ENCODE measurements around the gene LRRC8D.

Gene LRRC8D

DNA sequence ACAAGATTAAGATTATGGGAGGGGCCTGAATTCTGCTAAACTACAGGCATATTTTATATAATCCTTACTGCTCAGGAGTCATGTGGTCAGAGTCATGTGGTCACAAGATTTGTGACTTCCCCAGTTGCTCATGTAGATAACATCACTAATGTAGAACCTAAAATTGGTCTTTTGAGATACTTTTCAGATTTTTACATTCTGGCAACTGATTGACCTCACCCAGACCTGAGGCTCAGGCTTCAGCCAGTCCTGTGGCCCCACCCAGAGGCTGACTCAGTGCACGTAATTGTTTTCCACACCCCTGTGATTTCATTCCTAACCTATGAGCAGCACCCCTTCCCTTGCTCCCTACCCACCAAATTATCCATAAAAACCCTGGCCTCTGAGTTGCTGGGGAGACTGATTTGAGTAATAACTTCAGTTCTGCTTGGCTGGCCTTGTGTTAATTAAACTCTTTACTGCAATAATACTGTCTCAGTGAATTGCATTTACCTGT is 132.3 kb downstream of the LRRC8D start:
- no peaks in the 10 kb centered on the region for H3K79me1 ChIP-seq (ENCODE audit: low read depth, low read length)
- no peak overlapping the region for H3K4ac ChIP-seq (ENCODE audit: low read length)
- no peaks in the 10 kb centered on the region for H3K4me1 ChIP-seq (ENCODE audit: control insufficient read depth in 2 of 2, insufficient read depth in 1 of 2, low read depth in 1 of 2, low read length in 2 of 2)
- H2BK120ac ChIP-seq (ENCODE audit: low read depth, low read length), result no peak overlapping the region
- no peak overlapping the region for H4K91ac ChIP-seq (ENCODE audit: low read depth, low read length, poor library complexity)
- H2BK12ac ChIP-seq (ENCODE audit: low read length), result no peak overlapping the region
- no peak overlapping the region for H2AK5ac ChIP-seq (ENCODE audit: low read depth, low read length)
- H2BK5ac ChIP-seq (ENCODE audit: low read length), result no peak overlapping the region
- H3K23ac ChIP-seq (ENCODE audit: low read depth, low read length, poor library complexity), result no peak overlapping the region
- WGBS, 2 donors (ENCODE audit: extremely low coverage in 2 of 2, insufficient read length in 2 of 2, insufficient replicate concordance in 1 of 2), result no CpG with 5 or more reads among the region's 1 CpG
- no peak for DNase-seq (ENCODE audit: low spot score)
- no peak overlapping the region for H3K27ac ChIP-seq (replicated peaks; ENCODE audit: low read length)
- H3K18ac ChIP-seq (ENCODE audit: low read length), result no peak overlapping the region
- H3K36me3 ChIP-seq (replicated peaks in 1 of 2; ENCODE audit: control insufficient read depth in 2 of 2, insufficient read depth in 2 of 2, low read length in 2 of 2), result no peaks in the 10 kb centered on the region
- H3K9ac ChIP-seq (ENCODE audit: low read depth, low read length, poor library complexity), result no peak overlapping the region
- H3K4me2 ChIP-seq (ENCODE audit: insufficient read depth, low read length, poor library complexity, severe bottlenecking), result no peak overlapping the region
- H2BK15ac ChIP-seq (ENCODE audit: low read length), result no peak overlapping the region
- no peak overlapping the region for H2AFZ ChIP-seq (ENCODE audit: low read length)
- H3K4me3 ChIP-seq (ENCODE audit: low read length in 2 of 2), result no peak overlapping the region
- no peaks in the 10 kb centered on the region for H3K9me3 ChIP-seq (replicated peaks in 1 of 2; ENCODE audit: control insufficient read depth in 2 of 2, insufficient read depth in 1 of 2, low read depth in 1 of 2, low read length in 2 of 2)
- no peaks in the 10 kb centered on the region for H3K27me3 ChIP-seq (ENCODE audit: control insufficient read depth in 3 of 3, insufficient read depth in 3 of 3, low read depth in 1 of 3, low read length in 3 of 3)
- H4K8ac ChIP-seq (ENCODE audit: low read depth, low read length), result no peak overlapping the region
- H3K14ac ChIP-seq (ENCODE audit: low read length), result no peak overlapping the region

- no peak overlapping the region for H3K18ac ChIP-seq (ENCODE audit: low read length)
- no peak overlapping the region for H3K9ac ChIP-seq (ENCODE audit: low read depth, low read length, poor library complexity)
- no peak overlapping the region for H3K4ac ChIP-seq (ENCODE audit: low read length)
- no peak overlapping the region for H3K27ac ChIP-seq (replicated peaks; ENCODE audit: low read length)
- no peak overlapping the region for H2AFZ ChIP-seq (ENCODE audit: low read length)
- H2BK5ac ChIP-seq (ENCODE audit: low read length), result no peak overlapping the region
- H3K36me3 ChIP-seq (replicated peaks in 1 of 2; ENCODE audit: control insufficient read depth in 2 of 2, insufficient read depth in 2 of 2, low read length in 2 of 2), result no peaks in the 10 kb centered on the region
- H2AK5ac ChIP-seq (ENCODE audit: low read depth, low read length), result no peak overlapping the region
- H3K4me2 ChIP-seq (ENCODE audit: insufficient read depth, low read length, poor library complexity, severe bottlenecking), result no peak overlapping the region
- H2BK12ac ChIP-seq (ENCODE audit: low read length), result no peak overlapping the region
- no peak overlapping the region for H2BK15ac ChIP-seq (ENCODE audit: low read length)
- H4K8ac ChIP-seq (ENCODE audit: low read depth, low read length), result no peak overlapping the region
- H3K4me1 ChIP-seq (ENCODE audit: control insufficient read depth in 2 of 2, insufficient read depth in 1 of 2, low read depth in 1 of 2, low read length in 2 of 2), result no peaks in the 10 kb centered on the region
- no peak overlapping the region for H2BK120ac ChIP-seq (ENCODE audit: low read depth, low read length)
- H3K4me3 ChIP-seq (ENCODE audit: low read length in 2 of 2), result no peak overlapping the region
- H3K9me3 ChIP-seq (replicated peaks in 1 of 2; ENCODE audit: control insufficient read depth in 2 of 2, insufficient read depth in 1 of 2, low read depth in 1 of 2, low read length in 2 of 2), result no peaks in the 10 kb centered on the region
- no peaks in the 10 kb centered on the region for H3K27me3 ChIP-seq (ENCODE audit: control insufficient read depth in 3 of 3, insufficient read depth in 3 of 3, low read depth in 1 of 3, low read length in 3 of 3)
- H3K14ac ChIP-seq (ENCODE audit: low read length), result no peak overlapping the region
- no peak overlapping the region for H3K23ac ChIP-seq (ENCODE audit: low read depth, low read length, poor library complexity)
- H4K91ac ChIP-seq (ENCODE audit: low read depth, low read length, poor library complexity), result no peak overlapping the region
- DNase-seq (ENCODE audit: low spot score), result no peak
- WGBS, 2 donors (ENCODE audit: extremely low coverage in 2 of 2, insufficient read length in 2 of 2, insufficient replicate concordance in 1 of 2), result no CpG with 5 or more reads among the region's 1 CpG
- H3K79me1 ChIP-seq (ENCODE audit: low read depth, low read length), result no peaks in the 10 kb centered on the region
Observed at GRCh38 chr1:89953929-89954328, 133.1 kb downstream of the LRRC8D start.

DNA sequence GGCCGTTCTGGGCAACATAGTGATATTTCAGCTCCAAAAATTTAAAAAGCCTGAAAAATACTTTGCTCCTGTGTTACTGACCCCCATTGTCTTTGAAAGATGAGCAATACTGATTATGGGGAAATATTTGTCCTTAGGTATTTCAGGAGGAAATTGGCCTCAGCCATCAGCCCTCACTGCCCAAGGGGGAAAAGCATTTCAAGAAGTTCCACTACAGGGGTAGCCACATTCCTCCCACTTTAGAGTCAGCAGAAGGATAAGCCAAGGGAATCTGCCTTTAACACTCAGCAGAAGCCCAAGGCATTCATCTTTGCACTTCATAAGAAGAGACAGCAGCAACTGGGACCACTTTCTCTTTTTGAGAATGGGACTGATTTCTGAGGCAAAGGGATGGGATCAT is 133.6 kb downstream of the LRRC8D start:
- no peak overlapping the region for H2BK5ac ChIP-seq (ENCODE audit: low read length)
- no peak overlapping the region for H3K18ac ChIP-seq (ENCODE audit: low read length)
- H3K23ac ChIP-seq (ENCODE audit: low read depth, low read length, poor library complexity), result no peak overlapping the region
- WGBS, 2 donors (ENCODE audit: extremely low coverage in 2 of 2, insufficient read length in 2 of 2, insufficient replicate concordance in 1 of 2), result no CpG with 5 or more reads among the region's 1 CpG
- no peak overlapping the region for H4K91ac ChIP-seq (ENCODE audit: low read depth, low read length, poor library complexity)
- H3K4me2 ChIP-seq (ENCODE audit: insufficient read depth, low read length, poor library complexity, severe bottlenecking), result no peak overlapping the region
- H4K8ac ChIP-seq (ENCODE audit: low read depth, low read length), result no peak overlapping the region
- H2AFZ ChIP-seq (ENCODE audit: low read length), result no peak overlapping the region
- H3K4ac ChIP-seq (ENCODE audit: low read length), result no peak overlapping the region
- H3K9me3 ChIP-seq (replicated peaks in 1 of 2; ENCODE audit: control insufficient read depth in 2 of 2, insufficient read depth in 1 of 2, low read depth in 1 of 2, low read length in 2 of 2), result no peaks in the 10 kb centered on the region
- no peaks in the 10 kb centered on the region for H3K4me1 ChIP-seq (ENCODE audit: control insufficient read depth in 2 of 2, insufficient read depth in 1 of 2, low read depth in 1 of 2, low read length in 2 of 2)
- H3K4me3 ChIP-seq (ENCODE audit: low read length in 2 of 2), result no peak overlapping the region
- no peaks in the 10 kb centered on the region for H3K36me3 ChIP-seq (replicated peaks in 1 of 2; ENCODE audit: control insufficient read depth in 2 of 2, insufficient read depth in 2 of 2, low read length in 2 of 2)
- no peaks in the 10 kb centered on the region for H3K79me1 ChIP-seq (ENCODE audit: low read depth, low read length)
- H2BK15ac ChIP-seq (ENCODE audit: low read length), result no peak overlapping the region
- H2AK5ac ChIP-seq (ENCODE audit: low read depth, low read length), result no peak overlapping the region
- H3K9ac ChIP-seq (ENCODE audit: low read depth, low read length, poor library complexity), result no peak overlapping the region
- H3K27ac ChIP-seq (replicated peaks; ENCODE audit: low read length), result no peak overlapping the region
- H3K14ac ChIP-seq (ENCODE audit: low read length), result no peak overlapping the region
- no peak for DNase-seq (ENCODE audit: low spot score)
- no peaks in the 10 kb centered on the region for H3K27me3 ChIP-seq (ENCODE audit: control insufficient read depth in 3 of 3, insufficient read depth in 3 of 3, low read depth in 1 of 3, low read length in 3 of 3)
- no peak overlapping the region for H2BK120ac ChIP-seq (ENCODE audit: low read depth, low read length)
- H2BK12ac ChIP-seq (ENCODE audit: low read length), result no peak overlapping the region

- no peak overlapping the region for H2BK120ac ChIP-seq (ENCODE audit: low read depth, low read length)
- no peaks in the 10 kb centered on the region for H3K36me3 ChIP-seq (replicated peaks in 1 of 2; ENCODE audit: control insufficient read depth in 2 of 2, insufficient read depth in 2 of 2, low read length in 2 of 2)
- H3K14ac ChIP-seq (ENCODE audit: low read length), result no peak overlapping the region
- H3K79me1 ChIP-seq (ENCODE audit: low read depth, low read length), result no peaks in the 10 kb centered on the region
- no peak for DNase-seq (ENCODE audit: low spot score)
- H4K8ac ChIP-seq (ENCODE audit: low read depth, low read length), result no peak overlapping the region
- H2BK15ac ChIP-seq (ENCODE audit: low read length), result no peak overlapping the region
- H2AK5ac ChIP-seq (ENCODE audit: low read depth, low read length), result no peak overlapping the region
- no peak overlapping the region for H3K18ac ChIP-seq (ENCODE audit: low read length)
- H3K4ac ChIP-seq (ENCODE audit: low read length), result no peak overlapping the region
- no peak overlapping the region for H2AFZ ChIP-seq (ENCODE audit: low read length)
- no peak overlapping the region for H4K91ac ChIP-seq (ENCODE audit: low read depth, low read length, poor library complexity)
- no peak overlapping the region for H2BK12ac ChIP-seq (ENCODE audit: low read length)
- H3K4me3 ChIP-seq (ENCODE audit: low read length in 2 of 2), result no peak overlapping the region
- no peaks in the 10 kb centered on the region for H3K4me1 ChIP-seq (ENCODE audit: control insufficient read depth in 2 of 2, insufficient read depth in 1 of 2, low read depth in 1 of 2, low read length in 2 of 2)
- no peak overlapping the region for H2BK5ac ChIP-seq (ENCODE audit: low read length)
- no peak overlapping the region for H3K23ac ChIP-seq (ENCODE audit: low read depth, low read length, poor library complexity)
- no CpG with 5 or more reads among the region's 7 CpGs for WGBS, 2 donors (ENCODE audit: extremely low coverage in 2 of 2, insufficient read length in 2 of 2, insufficient replicate concordance in 1 of 2)
- no peaks in the 10 kb centered on the region for H3K9me3 ChIP-seq (replicated peaks in 1 of 2; ENCODE audit: control insufficient read depth in 2 of 2, insufficient read depth in 1 of 2, low read depth in 1 of 2, low read length in 2 of 2)
- H3K27me3 ChIP-seq (ENCODE audit: control insufficient read depth in 3 of 3, insufficient read depth in 3 of 3, low read depth in 1 of 3, low read length in 3 of 3), result no peaks in the 10 kb centered on the region
- no peak overlapping the region for H3K27ac ChIP-seq (replicated peaks; ENCODE audit: low read length)
- no peak overlapping the region for H3K9ac ChIP-seq (ENCODE audit: low read depth, low read length, poor library complexity)
- no peak overlapping the region for H3K4me2 ChIP-seq (ENCODE audit: insufficient read depth, low read length, poor library complexity, severe bottlenecking)
Observed at GRCh38 chr1:89955311-89956205, 134.7 kb downstream of the LRRC8D start.
